GM12878 (cell line): ENCODE results near the gene SIRT7. TPM values are rescaled to one million over a fixed set of nuclear protein-coding genes. Genes with fewer than 3 reads are reported as not detected.

ENCODE experiments used
- ATAC-seq: fragments of 200-7000 bp; cut with Tn5 transposase; 3 replicates; pipeline ENCODE4 v1.9.1; 2020; ENCODE audit warnings: mild to moderate bottlenecking, moderate library complexity
- BruUV-seq: library from RNA; stranded (reverse); fragments of 400-500 nt; replicated peaks from 2 replicates; lab custom pipeline; 2021; lab: Mats Ljungman, UMichigan
- CTCF ChIA-PET: fragments of 300-600 bp; sonication (Branson Sonifier 250); formaldehyde crosslinking; extraction: SDS; loops from one replicate; lab custom pipeline; 2021; ENCODE audit warnings: inconsistent platforms; lab: Yijun Ruan, JAX
- POLR2A ChIA-PET: fragments of 350-600 bp; formaldehyde crosslinking; extraction: SDS; loops from one replicate; lab custom pipeline; 2021; ENCODE audit warnings: inconsistent platforms; lab: Charles Lee
- RAD21 ChIA-PET: fragments of 300-600 bp; sonication (Branson Sonifier 250); formaldehyde crosslinking; loops from one replicate; lab custom pipeline; 2023; ENCODE audit warnings: antibody characterized with exemption; ENCODE audit not compliant: unreplicated experiment; lab: Charles Lee
- SMC1A ChIA-PET: fragments of 300-600 bp; sonication (Branson Sonifier 250); formaldehyde crosslinking; loops from one replicate; lab custom pipeline; 2023; ENCODE audit not compliant: unreplicated experiment, uncharacterized antibody; lab: Charles Lee
- DNase-seq: peaks from one replicate; pipeline ENCODE4 v3.0.0-alpha.2; 2011; ENCODE audit warnings: low read depth, low spot score
- FAIRE-seq: peaks from 3 replicates; lab custom pipeline; 2011; peaks lifted over from hg19 to GRCh38; lab: Jason Lieb, UNC
- H2AFZ ChIP-seq: 2 replicates; pipeline ENCODE4 v1.6.0; 2011; ENCODE audit warnings: low read depth, low read length, control low read depth; ENCODE audit not compliant: control insufficient read depth
- H3K27ac ChIP-seq: 2 replicates; pipeline ENCODE4 v1.5.1; 2011; ENCODE audit warnings: control low read depth; ENCODE audit not compliant: control insufficient read depth, insufficient read depth
- H3K27me3 ChIP-seq, 2 experiments: replicated peaks in 1 of 2; 2 replicates each; pipeline versions ENCODE4 v1.6.0 to v1.6.1; 2011; ENCODE audit warnings: low read length in 1 of 2; ENCODE audit not compliant: control insufficient read depth in 2 of 2, insufficient read depth in 2 of 2
- H3K36me3 ChIP-seq, 2 experiments: 2 replicates each; pipeline ENCODE4 v1.5.1; 2011; ENCODE audit warnings: low read length in 1 of 2; ENCODE audit not compliant: control insufficient read depth in 2 of 2, insufficient read depth in 2 of 2
- H3K4me1 ChIP-seq: 2 replicates; pipeline ENCODE4 v1.6.1; 2011; ENCODE audit warnings: mild to moderate bottlenecking, low read length, moderate library complexity, mixed read lengths; ENCODE audit not compliant: control insufficient read depth, insufficient read depth
- H3K4me2 ChIP-seq: 2 replicates; pipeline ENCODE4 v1.6.0; 2011; ENCODE audit warnings: control low read depth; ENCODE audit not compliant: control insufficient read depth, insufficient read depth
- H3K4me3 ChIP-seq: fragments of 200-600 bp; sonication (generic); 2 replicates; pipeline ENCODE4 v1.5.1; 2016
- H3K79me2 ChIP-seq: 2 replicates; pipeline ENCODE4 v1.6.0; 2011; ENCODE audit warnings: low read length; ENCODE audit not compliant: control insufficient read depth, insufficient read depth
- H3K9ac ChIP-seq: 2 replicates; pipeline ENCODE4 v1.8.0; 2011; ENCODE audit warnings: low read length, control low read depth, mixed read lengths; ENCODE audit not compliant: control insufficient read depth, insufficient read depth
- H3K9me3 ChIP-seq: replicated peaks from 3 replicates; pipeline ENCODE4 v1.5.1; 2011; ENCODE audit warnings: mild to moderate bottlenecking, low read length; ENCODE audit not compliant: control insufficient read depth, insufficient read depth
- H4K20me1 ChIP-seq: 2 replicates; pipeline ENCODE4 v1.6.0; 2011; ENCODE audit not compliant: control insufficient read depth, insufficient read depth
- HDAC6 ChIP-seq: fragments of 200-600 bp; sonication (generic); IDR thresholded peaks from one replicate; pipeline ENCODE4 v1.8.0; 2017; ENCODE audit warnings: antibody characterized with exemption; ENCODE audit not compliant: unreplicated experiment
- JUNB ChIP-seq: IDR thresholded peaks from 2 replicates; pipeline ENCODE4 v1.6.1; 2016; ENCODE audit warnings: antibody characterized with exemption, mild to moderate bottlenecking
- MEF2B ChIP-seq: fragments of 450-650 bp; IDR thresholded peaks from 2 replicates; pipeline ENCODE4 v1.6.1; 2018; ENCODE audit warnings: mild to moderate bottlenecking, moderate library complexity; ENCODE audit not compliant: partially characterized antibody, poor library complexity, severe bottlenecking
- MYB ChIP-seq: fragments of 150-350 bp; IDR thresholded peaks from 2 replicates; pipeline ENCODE4 v1.6.1; 2014; ENCODE audit warnings: mild to moderate bottlenecking, low read depth, low read length, borderline replicate concordance
- NKRF ChIP-seq: fragments of 450-650 bp; conservative IDR thresholded peaks from 2 replicates; pipeline ENCODE4 v1.6.1; 2017; ENCODE audit warnings: mild to moderate bottlenecking, moderate library complexity
- NR2C2 ChIP-seq: IDR thresholded peaks from 2 replicates; pipeline ENCODE4 v1.6.1; 2011; ENCODE audit warnings: borderline replicate concordance, low read depth; ENCODE audit not compliant: control insufficient read depth, insufficient read length
- RAD21 ChIP-seq: IDR thresholded peaks from 2 replicates; pipeline ENCODE4 v1.6.1; 2011; ENCODE audit warnings: mild to moderate bottlenecking, low read depth, low read length, moderate library complexity; ENCODE audit not compliant: insufficient read depth
- SP1 ChIP-seq: IDR thresholded peaks from one replicate; pipeline ENCODE4 v1.6.1; 2011; ENCODE audit warnings: low read depth, low read length
- WGBS: methylation state at CpG from one replicate; pipeline ENCODE4 v1.1.6; 2016; ENCODE audit warnings: low lambda C conversion rate; ENCODE audit not compliant: insufficient replicate concordance, insufficient coverage; ENCODE audit errors: missing lambda C conversion rate; 5-methylcytosine and 5-hydroxymethylcytosine counted together
- in situ Hi-C: fragments of 300-500 bp; cut with MboI; formaldehyde crosslinking; loops from 9 replicates; pipeline ENCODE4 v1.14.3; 2018; ENCODE audit warnings: mixed read lengths
- intact Hi-C: fragments of 100-400 bp; cut with micrococcal nuclease; formaldehyde crosslinking; loops from one replicate; pipeline ENCODE4 v1.14.2; 2022; ENCODE audit not compliant: unreplicated experiment
- polyA plus RNA-seq, 11 experiments: library from polyadenylated mRNA; depleted of rRNA in 4 of 11; unstranded in 6 of 11; stranded (reverse) in 5 of 11; fragments of >200 nt; fragmentation: Nextera tagmentation in 4 of 11; fragmentation: Illumina TruSeq in 1 of 11; extraction: Ambion mirVana in 4 of 11; extraction: Trizol in 1 of 11; gene quantifications; 1 replicate in 1 of 11; 2 replicates in 10 of 11; pipeline versions ENCODE4 v1.2.1 to v1.2.3, GENCODE V29; 2011 to 2016; ENCODE audit warnings: inconsistent platforms in 2 of 11, missing spikeins in 2 of 11, low read depth in 1 of 11
- total RNA-seq, 4 experiments: library from RNA; depleted of rRNA in 3 of 4; stranded (reverse); fragments of >200 nt in 3 of 4; fragmentation: Illumina TruSeq in 1 of 4; extraction: Trizol in 1 of 4; gene quantifications; 2 replicates each; pipeline versions ENCODE4 v1.2.1 to v1.2.3, GENCODE V29; 2013 to 2021

The SIRT7 gene
- total and polyA plus RNA-seq, 10 of the 15 experiments (the other 5 are each of a cell fraction or from before 2014, with no cell fraction given), result 1.2 to 56.2 (median 22.7) TPM

GRCh38 chr17:81908793-81909192 lies 9.2 kb downstream of the SIRT7 start:
- Histone ChIP-seq H3K27me3 (no peaks in the 10 kb centered on the region), H3K9me3 (no peaks in the 10 kb centered on the region), H3K4me3 (no peak overlapping the region), H3K4me1 (peaks cover 5% of the 10 kb centered on the region; the same call in 1 of the 2 replicates), H3K36me3 (peaks cover 6 to 14% of the 10 kb centered on the region in 2 experiments), H3K79me2 (peaks cover 13% of the 10 kb centered on the region), H3K27ac (no peak overlapping the region), H4K20me1 (no peaks in the 10 kb centered on the region), H2AFZ (no peak overlapping the region), H3K4me2 (no peak overlapping the region), H3K9ac (no peak overlapping the region)
- no peak for TF ChIP-seq NR2C2
- no peak for TF ChIP-seq MEF2B
- TF ChIP-seq MYB, result no peak
- no peak for TF ChIP-seq HDAC6
- no peak for TF ChIP-seq SP1
- TF ChIP-seq JUNB, result no peak
- no peak for TF ChIP-seq RAD21
- TF ChIP-seq NKRF, result no peak
- RAD21 ChIA-PET, result no interaction called here
- 92% methylated on average over 11 of the region's 11 CpGs for WGBS
- no peak for DNase-seq
- intact Hi-C loops (no loop called here), in situ Hi-C loops (no loop called here)
- FAIRE-seq, result no peak
- no TSS peak for BruUV-seq
- SMC1A ChIA-PET, result no interaction called here
- no peak for ATAC-seq
- POLR2A ChIA-PET, result no interaction called here
- CTCF ChIA-PET, result no interaction called here
